HFF-Myc (cell line): ENCODE results near the gene SPEN.
"Not testable (repeated sequence)": the region's sequence is repeated elsewhere in the genome, so short reads cannot be mapped to it uniquely, and the experiment has no call there.

Source experiments
- DNase-seq: peaks from one replicate; pipeline ENCODE4 v3.0.0-alpha.2; 2011; ENCODE audit warnings: low read depth; ENCODE audit errors: extremely low read depth
- H3K4me3 ChIP-seq: replicated peaks from 2 replicates; pipeline ENCODE4 v1.5.1; 2011; ENCODE audit warnings: low read depth, mild to moderate bottlenecking, control low read depth, low read length
- TF ChIP-seq, protein P1 (sequence below): IDR thresholded peaks from 2 replicates; pipeline ENCODE4 v1.5.1; 2012; ENCODE audit warnings: mild to moderate bottlenecking, low read depth, low read length, control low read depth; ENCODE audit errors: missing control alignments

Gene SPEN

DNA sequence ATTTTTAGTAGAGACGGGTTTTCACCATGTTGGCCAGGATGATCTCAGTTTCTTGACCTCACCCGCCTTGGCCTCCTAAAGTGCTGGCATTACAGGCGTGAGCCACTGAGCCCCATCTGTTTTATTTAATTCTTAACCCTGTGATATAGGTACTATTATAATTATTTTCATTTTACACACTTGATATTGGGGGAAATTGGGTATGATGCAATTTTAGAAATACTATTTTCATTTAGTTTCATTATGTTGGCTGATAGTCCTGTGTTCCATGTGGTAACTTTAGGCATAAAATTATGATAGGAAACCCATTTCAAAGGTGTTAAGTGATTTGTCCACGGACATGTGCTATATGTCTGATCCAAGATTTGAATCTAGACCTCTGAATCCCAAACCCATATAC, 61.1 kb downstream of the SPEN start:
- DNase-seq, result no peak
- TF ChIP-seq, protein P1, sequence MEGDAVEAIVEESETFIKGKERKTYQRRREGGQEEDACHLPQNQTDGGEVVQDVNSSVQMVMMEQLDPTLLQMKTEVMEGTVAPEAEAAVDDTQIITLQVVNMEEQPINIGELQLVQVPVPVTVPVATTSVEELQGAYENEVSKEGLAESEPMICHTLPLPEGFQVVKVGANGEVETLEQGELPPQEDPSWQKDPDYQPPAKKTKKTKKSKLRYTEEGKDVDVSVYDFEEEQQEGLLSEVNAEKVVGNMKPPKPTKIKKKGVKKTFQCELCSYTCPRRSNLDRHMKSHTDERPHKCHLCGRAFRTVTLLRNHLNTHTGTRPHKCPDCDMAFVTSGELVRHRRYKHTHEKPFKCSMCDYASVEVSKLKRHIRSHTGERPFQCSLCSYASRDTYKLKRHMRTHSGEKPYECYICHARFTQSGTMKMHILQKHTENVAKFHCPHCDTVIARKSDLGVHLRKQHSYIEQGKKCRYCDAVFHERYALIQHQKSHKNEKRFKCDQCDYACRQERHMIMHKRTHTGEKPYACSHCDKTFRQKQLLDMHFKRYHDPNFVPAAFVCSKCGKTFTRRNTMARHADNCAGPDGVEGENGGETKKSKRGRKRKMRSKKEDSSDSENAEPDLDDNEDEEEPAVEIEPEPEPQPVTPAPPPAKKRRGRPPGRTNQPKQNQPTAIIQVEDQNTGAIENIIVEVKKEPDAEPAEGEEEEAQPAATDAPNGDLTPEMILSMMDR, result no peak
- no peak overlapping the region for H3K4me3 ChIP-seq

DNA sequence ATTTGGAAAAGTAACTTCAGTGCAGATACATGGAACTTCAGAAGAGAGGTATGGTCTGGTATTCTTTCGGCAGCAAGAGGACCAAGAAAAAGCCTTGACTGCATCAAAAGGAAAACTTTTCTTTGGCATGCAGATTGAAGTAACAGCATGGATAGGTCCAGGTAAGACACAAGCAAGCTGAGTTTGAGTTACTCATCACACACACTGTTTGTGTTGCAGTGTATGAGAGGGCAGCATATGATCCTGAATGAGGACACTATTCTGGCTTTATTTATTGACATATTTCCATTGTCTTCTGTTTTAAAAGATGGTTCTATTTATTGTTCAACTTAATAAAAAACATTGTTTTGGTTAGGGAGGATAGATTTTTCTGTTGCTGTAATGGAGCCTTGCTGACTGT, 63.6 kb downstream of the SPEN start:
- no peak for DNase-seq
- no peak overlapping the region for H3K4me3 ChIP-seq
- TF ChIP-seq, protein P1, result no peak

DNA sequence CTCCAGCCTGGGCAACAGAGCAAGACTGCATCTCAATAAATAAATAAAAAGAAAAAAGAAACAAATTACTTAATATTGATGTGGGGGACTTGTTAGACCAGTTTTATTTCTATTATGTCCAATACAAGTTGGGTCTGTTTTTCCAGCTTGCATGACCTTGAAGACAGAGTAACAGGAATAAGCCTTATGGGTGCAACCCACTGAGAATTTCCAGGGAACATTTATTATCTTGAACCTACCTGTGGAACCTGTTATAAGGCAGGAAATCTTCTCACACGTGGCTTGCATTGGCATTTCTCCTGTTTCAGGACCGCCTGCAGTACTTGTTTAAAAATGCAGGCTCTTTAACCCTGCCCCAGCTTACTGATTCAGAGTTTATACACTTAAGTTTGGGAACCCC, 64.4 kb downstream of the SPEN start:
- DNase-seq, result no peak
- TF ChIP-seq, protein P1, result no peak
- H3K4me3 ChIP-seq, result no peak overlapping the region

DNA sequence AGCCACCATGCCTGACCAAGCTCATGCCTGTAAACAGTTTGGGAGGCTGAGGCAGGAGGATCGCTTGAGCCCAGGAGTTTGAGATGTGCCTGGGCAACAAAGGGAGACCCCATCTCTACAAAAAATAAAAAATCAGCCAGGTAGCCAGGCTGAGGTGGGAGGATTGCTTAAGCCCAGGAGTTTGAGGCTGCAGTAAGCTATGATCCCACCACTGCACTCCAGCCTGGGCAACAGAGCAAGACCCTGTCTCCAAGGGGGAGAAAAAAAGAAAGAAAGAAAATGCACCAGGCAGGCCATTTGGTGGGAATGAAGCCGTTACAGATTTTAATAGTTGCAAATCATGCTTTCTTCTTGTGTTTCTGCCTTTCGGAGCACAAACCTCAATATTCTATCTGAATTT, 66.1 kb downstream of the SPEN start:
- H3K4me3 ChIP-seq, DNase-seq: not testable (repeated sequence)

DNA sequence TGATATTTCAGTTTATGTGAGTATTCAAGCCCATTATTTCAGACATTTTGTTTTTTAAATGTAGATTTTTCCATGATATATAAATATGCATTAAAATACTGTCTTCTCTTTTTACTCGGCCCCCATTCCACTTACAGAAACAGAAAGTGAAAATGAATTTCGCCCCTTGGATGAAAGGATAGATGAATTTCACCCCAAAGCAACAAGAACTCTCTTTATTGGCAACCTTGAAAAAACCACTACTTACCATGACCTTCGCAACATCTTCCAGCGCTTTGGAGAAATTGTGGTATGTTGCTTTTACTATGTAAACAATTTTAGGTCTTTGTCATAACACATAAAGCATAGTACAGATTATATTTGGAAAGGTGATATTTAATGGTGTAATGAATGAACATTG, 68.5 kb downstream of the SPEN start:
- DNase-seq, result no peak
- H3K4me3 ChIP-seq, result no peak overlapping the region
- TF ChIP-seq, protein P1, result no peak

DNA sequence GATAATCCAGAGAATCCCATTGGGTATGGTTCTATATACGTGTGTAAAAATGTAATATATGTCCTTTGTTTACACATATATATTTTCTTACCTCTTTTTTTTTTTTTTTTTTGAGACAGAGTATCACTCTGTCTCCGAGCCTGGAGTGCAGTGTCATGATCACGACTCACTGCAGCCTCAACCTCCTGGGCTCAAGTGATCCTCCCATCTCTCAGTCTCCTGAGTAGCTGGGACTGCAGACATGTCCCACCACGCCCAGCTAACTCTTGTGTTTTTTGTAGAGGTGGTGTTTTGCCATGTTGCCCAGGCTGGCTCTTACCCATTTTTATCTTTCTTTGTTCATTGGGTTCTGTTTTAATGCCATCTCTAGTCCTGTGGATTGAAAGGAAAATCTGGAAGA, 68.9 kb downstream of the SPEN start:
- TF ChIP-seq, protein P1, result no peak
- no peak overlapping the region for H3K4me3 ChIP-seq
- DNase-seq, result no peak

DNA sequence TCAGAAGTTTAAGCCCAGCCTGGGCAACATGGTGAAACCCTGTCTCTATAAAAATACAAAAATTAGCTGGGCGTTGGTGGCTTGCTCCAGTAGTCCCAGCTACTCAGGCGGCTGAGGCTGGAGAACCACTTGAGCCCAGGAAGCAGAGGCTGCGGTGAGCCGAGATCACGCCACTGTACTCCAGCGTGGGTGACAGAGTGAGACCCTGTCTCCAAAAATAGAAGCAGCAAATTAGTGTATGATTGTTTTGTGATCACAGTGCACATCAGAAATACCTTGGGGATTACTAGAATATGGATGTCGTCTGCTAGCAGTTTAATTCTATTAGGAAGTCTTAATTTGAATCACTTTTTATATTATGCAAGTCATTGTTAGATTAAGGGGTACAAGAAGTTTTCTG, 69.4 kb downstream of the SPEN start:
- no peak overlapping the region for H3K4me3 ChIP-seq
- DNase-seq, result no peak
- TF ChIP-seq, protein P1, result no peak
